Ecto neural progenitor cell (in vitro differentiated cells): Measurements from ENCODE around the gene SERPINF2.
"Not testable (repeated sequence)": the region's sequence is repeated elsewhere in the genome, so short reads cannot be mapped to it uniquely, and the experiment has no call there.

Source experiments
- DNase-seq: peaks from one replicate; pipeline ENCODE4 v3.0.0-alpha.2; 2018; ENCODE audit warnings: low spot score

Gene SERPINF2

GRCh38 chr17:1716076-1716911 lies 26.4 kb upstream of the SERPINF2 start:
- DNase-seq, result peak; percentile 100

- peak; percentile 98 for DNase-seq
Observed at GRCh38 chr17:1716912-1717695, 25.6 kb upstream of the SERPINF2 start.

- peak; percentile 52 for DNase-seq
Observed at GRCh38 chr17:1718362-1719165, 24.1 kb upstream of the SERPINF2 start.

- peak; percentile 83 for DNase-seq
Observed at GRCh38 chr17:1720856-1721386, 21.8 kb upstream of the SERPINF2 start.

GRCh38 chr17:1722022-1722421 lies 20.6 kb upstream of the SERPINF2 start:
- not testable (repeated sequence) for DNase-seq

GRCh38 chr17:1724351-1724868 lies 18.3 kb upstream of the SERPINF2 start, which contains the start of gene WDR81:
Gene WDR81, plus strand, starts transcription at chr17:1724704. Its CDS starts 256 bp downstream, at chr17:1724960.
- peak; percentile 97 for DNase-seq

- no peak for DNase-seq
Observed at GRCh38 chr17:1724869-1725641, 17.6 kb upstream of the SERPINF2 start.

- no peak for DNase-seq
Observed at GRCh38 chr17:1725642-1726511, 16.8 kb upstream of the SERPINF2 start.

GRCh38 chr17:1726626-1727257 lies 15.9 kb upstream of the SERPINF2 start:
- no peak for DNase-seq

- DNase-seq, result no peak
Observed at GRCh38 chr17:1727258-1727789, 15.3 kb upstream of the SERPINF2 start.

- DNase-seq, result no peak
Observed at GRCh38 chr17:1727876-1728630, 14.6 kb upstream of the SERPINF2 start.

GRCh38 chr17:1729966-1730325 lies 12.7 kb upstream of the SERPINF2 start:
- DNase-seq, result no peak

- DNase-seq, result no peak
Observed at GRCh38 chr17:1730326-1731193, 12.1 kb upstream of the SERPINF2 start.

- no peak for DNase-seq
Observed at GRCh38 chr17:1731194-1731506, 11.5 kb upstream of the SERPINF2 start.

- DNase-seq, result no peak
Observed at GRCh38 chr17:1732241-1732832, 10.3 kb upstream of the SERPINF2 start.

GRCh38 chr17:1732833-1733321 lies 9.8 kb upstream of the SERPINF2 start:
- no peak for DNase-seq

- no peak for DNase-seq
Observed at GRCh38 chr17:1733759-1734158, 8.9 kb upstream of the SERPINF2 start.
